HepG2 (cell line): ENCODE data around the gene CNKSR3. TPM values are rescaled to one million over a fixed set of nuclear protein-coding genes. Genes with fewer than 3 reads are reported as not detected.

ENCODE experiments used
- CREM ChIP-seq, 2 experiments: sonication (generic) in 1 of 2; formaldehyde crosslinking in 1 of 2; IDR thresholded peaks; 2 replicates each; pipeline versions ENCODE4 v1.4.0 to v1.6.1; 2016 to 2020; ENCODE audit warnings: antibody characterized with exemption in 1 of 2, mild to moderate bottlenecking in 1 of 2, missing genetic modification reagents in 1 of 2
- DPF2 ChIP-seq: sonication (generic); formaldehyde crosslinking; IDR thresholded peaks from 2 replicates; pipeline ENCODE4 v1.4.0; 2020; ENCODE audit warnings: mild to moderate bottlenecking, low read depth, missing genetic modification reagents, borderline replicate concordance
- FOSL1 ChIP-seq: sonication (generic); formaldehyde crosslinking; IDR thresholded peaks from 2 replicates; pipeline ENCODE4 v1.9.0; 2021; ENCODE audit warnings: missing genetic modification reagents, borderline replicate concordance
- GLI4 ChIP-seq: sonication (generic); formaldehyde crosslinking; IDR thresholded peaks from 2 replicates; pipeline ENCODE4 v1.5.1; 2020; ENCODE audit warnings: missing genetic modification reagents, mild to moderate bottlenecking, moderate library complexity, borderline replicate concordance
- IKZF5 ChIP-seq: IDR thresholded peaks from 2 replicates; pipeline ENCODE4 v1.6.1; 2018; ENCODE audit warnings: missing genetic modification reagents, mild to moderate bottlenecking, missing compliant biosample characterization
- KAT7 ChIP-seq: IDR thresholded peaks from 2 replicates; pipeline ENCODE4 v1.6.1; 2018; ENCODE audit warnings: borderline replicate concordance, missing compliant biosample characterization
- KLF15 ChIP-seq: sonication (generic); formaldehyde crosslinking; IDR thresholded peaks from 2 replicates; pipeline ENCODE4 v1.8.1; 2023; ENCODE audit warnings: borderline replicate concordance, mild to moderate bottlenecking, inconsistent platforms, missing genetic modification reagents, mixed read lengths
- PLSCR1 ChIP-seq: sonication (generic); formaldehyde crosslinking; IDR thresholded peaks from 2 replicates; pipeline ENCODE4 v1.5.0; 2020; ENCODE audit warnings: missing genetic modification reagents, mild to moderate bottlenecking, borderline replicate concordance
- SRSF4 ChIP-seq: fragments of 200-400 bp; formaldehyde crosslinking; IDR thresholded peaks from one replicate; pipeline ENCODE4 v1.6.1; 2018; ENCODE audit warnings: mild to moderate bottlenecking, low read depth, low read length, moderate library complexity; ENCODE audit not compliant: poor library complexity, severe bottlenecking
- TEAD2 ChIP-seq: sonication (generic); formaldehyde crosslinking; IDR thresholded peaks from 2 replicates; pipeline ENCODE4 v1.9.0; 2021; ENCODE audit warnings: missing genetic modification reagents
- THAP8 ChIP-seq: sonication (generic); formaldehyde crosslinking; IDR thresholded peaks from 2 replicates; pipeline ENCODE4 v1.5.1; 2020; ENCODE audit warnings: missing genetic modification reagents, mild to moderate bottlenecking, borderline replicate concordance
- ZBTB10 ChIP-seq: sonication (generic); formaldehyde crosslinking; IDR thresholded peaks from 2 replicates; pipeline ENCODE4 v1.4.0; 2020; ENCODE audit warnings: missing genetic modification reagents, borderline replicate concordance
- ZMAT5 ChIP-seq: sonication (generic); formaldehyde crosslinking; IDR thresholded peaks from 2 replicates; pipeline ENCODE4 v1.5.0; 2020; ENCODE audit warnings: mild to moderate bottlenecking, low read depth, missing genetic modification reagents, borderline replicate concordance
- ZNF230 ChIP-seq: sonication (generic); formaldehyde crosslinking; IDR thresholded peaks from 2 replicates; pipeline ENCODE4 v1.4.0; 2020; ENCODE audit warnings: mild to moderate bottlenecking, missing genetic modification reagents
- ZNF33B ChIP-seq: sonication (generic); formaldehyde crosslinking; IDR thresholded peaks from 2 replicates; pipeline ENCODE4 v1.5.1; 2020; ENCODE audit warnings: mild to moderate bottlenecking, missing genetic modification reagents
- ZNF709 ChIP-seq: sonication (generic); formaldehyde crosslinking; IDR thresholded peaks from 2 replicates; pipeline ENCODE4 v1.5.0; 2020; ENCODE audit warnings: mild to moderate bottlenecking, missing genetic modification reagents
- polyA plus RNA-seq, 8 experiments: library from polyadenylated mRNA; depleted of rRNA in 3 of 8; stranded (reverse) in 7 of 8; unstranded in 1 of 8; fragments of >200 nt; fragmentation: Illumina TruSeq in 4 of 8; extraction: Trizol in 4 of 8; gene quantifications; 2 replicates each; pipeline versions ENCODE4 v1.2.1 to v1.2.3, GENCODE V29; 2011 to 2016; ENCODE audit warnings: low read depth in 4 of 8, missing spikeins in 1 of 8, mixed read lengths in 1 of 8; ENCODE audit not compliant: insufficient read depth in 1 of 8
- total RNA-seq, 5 experiments: library from RNA; depleted of rRNA; stranded (reverse); fragments of >200 nt; fragmentation: Illumina TruSeq; extraction: Trizol; gene quantifications; 2 replicates each; pipeline ENCODE4 v1.2.3, GENCODE V29; 2016; ENCODE audit warnings: low read depth in 1 of 5
- TF ChIP-seq, protein P1 (sequence below): sonication (generic); formaldehyde crosslinking; IDR thresholded peaks from 2 replicates; pipeline ENCODE4 v1.9.0; 2022; ENCODE audit warnings: low read depth, missing genetic modification reagents
- TF ChIP-seq, protein P2 (sequence below): IDR thresholded peaks from 2 replicates; pipeline ENCODE4 v1.6.1; 2016; ENCODE audit warnings: low read depth, control low read depth

The CNKSR3 gene
- total and polyA plus RNA-seq, 2 of the 13 experiments (the other 11 are each of a cell fraction or from before 2014, with no cell fraction given): 9.2 to 38.6 TPM

GRCh38 chr6:154510144-154510905 is at the start of gene CNKSR3 (continued):
- peak; percentile 81 for TF ChIP-seq THAP8 (CRISPR knock-in tag)
- TF ChIP-seq ZBTB10 (CRISPR knock-in tag): peak; percentile 57; the same call in 1 of the 2 replicates
- no peak for TF ChIP-seq TEAD2 (CRISPR knock-in tag)
- TF ChIP-seq SRSF4: no peak
- peak; percentile 81 for TF ChIP-seq ZNF230 (CRISPR knock-in tag)
- no peak for TF ChIP-seq ZMAT5 (CRISPR knock-in tag)
- no peak for TF ChIP-seq KLF15 (CRISPR knock-in tag)
- peak; percentile 89 for TF ChIP-seq GLI4 (CRISPR knock-in tag)
- TF ChIP-seq PLSCR1: no peak; the same call in 1 of the 2 replicates
- no peak for TF ChIP-seq DPF2 (CRISPR knock-in tag)
- no peak; the same call in none of the 2 replicates for TF ChIP-seq ZNF709
- TF ChIP-seq ZNF33B (CRISPR knock-in tag): peak; percentile 91; the same call in 1 of the 2 replicates
- no peak for TF ChIP-seq FOSL1 (CRISPR knock-in tag)
- TF ChIP-seq, protein P1, sequence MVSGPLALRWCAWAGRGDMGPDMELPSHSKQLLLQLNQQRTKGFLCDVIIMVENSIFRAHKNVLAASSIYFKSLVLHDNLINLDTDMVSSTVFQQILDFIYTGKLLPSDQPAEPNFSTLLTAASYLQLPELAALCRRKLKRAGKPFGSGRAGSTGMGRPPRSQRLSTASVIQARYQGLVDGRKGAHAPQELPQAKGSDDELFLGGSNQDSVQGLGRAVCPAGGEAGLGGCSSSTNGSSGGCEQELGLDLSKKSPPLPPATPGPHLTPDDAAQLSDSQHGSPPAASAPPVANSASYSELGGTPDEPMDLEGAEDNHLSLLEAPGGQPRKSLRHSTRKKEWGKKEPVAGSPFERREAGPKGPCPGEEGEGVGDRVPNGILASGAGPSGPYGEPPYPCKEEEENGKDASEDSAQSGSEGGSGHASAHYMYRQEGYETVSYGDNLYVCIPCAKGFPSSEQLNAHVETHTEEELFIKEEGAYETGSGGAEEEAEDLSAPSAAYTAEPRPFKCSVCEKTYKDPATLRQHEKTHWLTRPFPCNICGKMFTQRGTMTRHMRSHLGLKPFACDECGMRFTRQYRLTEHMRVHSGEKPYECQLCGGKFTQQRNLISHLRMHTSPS: peak; percentile 69; the same call in 1 of the 2 replicates
- TF ChIP-seq IKZF5 (CRISPR knock-in tag): peak; percentile 72
- TF ChIP-seq, protein P2, sequence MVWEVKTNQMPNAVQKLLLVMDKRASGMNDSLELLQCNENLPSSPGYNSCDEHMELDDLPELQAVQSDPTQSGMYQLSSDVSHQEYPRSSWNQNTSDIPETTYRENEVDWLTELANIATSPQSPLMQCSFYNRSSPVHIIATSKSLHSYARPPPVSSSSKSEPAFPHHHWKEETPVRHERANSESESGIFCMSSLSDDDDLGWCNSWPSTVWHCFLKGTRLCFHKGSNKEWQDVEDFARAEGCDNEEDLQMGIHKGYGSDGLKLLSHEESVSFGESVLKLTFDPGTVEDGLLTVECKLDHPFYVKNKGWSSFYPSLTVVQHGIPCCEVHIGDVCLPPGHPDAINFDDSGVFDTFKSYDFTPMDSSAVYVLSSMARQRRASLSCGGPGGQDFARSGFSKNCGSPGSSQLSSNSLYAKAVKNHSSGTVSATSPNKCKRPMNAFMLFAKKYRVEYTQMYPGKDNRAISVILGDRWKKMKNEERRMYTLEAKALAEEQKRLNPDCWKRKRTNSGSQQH (CRISPR knock-in tag): no peak
- peak; percentile 68 for TF ChIP-seq KAT7 (CRISPR knock-in tag)
- no peak for TF ChIP-seq CREM (IDR thresholded peaks at IDR 0.05)
- TF ChIP-seq CREM (CRISPR knock-in tag; IDR thresholded peaks at IDR 0.05): no peak
